Epithelial cell of prostate (primary cell): ENCODE measurements around the gene KRTAP4-7.
"Not testable (repeated sequence)": the region's sequence is repeated elsewhere in the genome, so short reads cannot be mapped to it uniquely, and the experiment has no call there.

Experiments used
- DNase-seq: peaks from one replicate; pipeline ENCODE4 v3.0.0-alpha.2; 2011; ENCODE audit warnings: low read depth, low spot score
- H3K27ac ChIP-seq: fragments of 450-650 bp; 2 replicates; pipeline ENCODE4 v1.5.1; 2017; ENCODE audit warnings: mild to moderate bottlenecking

The KRTAP4-7 gene

DNA sequence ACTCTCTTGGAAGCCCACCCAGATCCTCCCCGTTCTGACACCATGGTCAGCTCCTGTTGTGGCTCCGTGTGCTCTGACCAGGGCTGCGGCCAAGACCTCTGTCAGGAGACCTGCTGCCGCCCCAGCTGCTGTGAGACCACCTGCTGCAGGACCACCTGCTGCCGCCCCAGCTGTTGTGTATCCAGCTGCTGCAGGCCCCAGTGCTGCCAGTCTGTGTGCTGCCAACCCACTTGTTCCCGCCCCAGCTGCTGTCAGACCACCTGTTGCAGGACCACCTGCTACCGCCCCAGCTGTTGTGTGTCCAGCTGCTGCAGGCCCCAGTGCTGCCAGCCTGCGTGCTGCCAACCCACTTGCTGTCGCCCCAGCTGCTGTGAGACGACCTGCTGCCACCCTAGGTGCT lies 21.4 kb downstream of the KRTAP4-7 start, which contains the start of gene KRTAP4-9:
Gene KRTAP4-9, plus strand, starts transcription at position 43 of the 400 bp plus-strand sequence. Its CDS starts 0 bp downstream, at position 43.
- DNase-seq, H3K27ac ChIP-seq: not testable (repeated sequence)

DNA sequence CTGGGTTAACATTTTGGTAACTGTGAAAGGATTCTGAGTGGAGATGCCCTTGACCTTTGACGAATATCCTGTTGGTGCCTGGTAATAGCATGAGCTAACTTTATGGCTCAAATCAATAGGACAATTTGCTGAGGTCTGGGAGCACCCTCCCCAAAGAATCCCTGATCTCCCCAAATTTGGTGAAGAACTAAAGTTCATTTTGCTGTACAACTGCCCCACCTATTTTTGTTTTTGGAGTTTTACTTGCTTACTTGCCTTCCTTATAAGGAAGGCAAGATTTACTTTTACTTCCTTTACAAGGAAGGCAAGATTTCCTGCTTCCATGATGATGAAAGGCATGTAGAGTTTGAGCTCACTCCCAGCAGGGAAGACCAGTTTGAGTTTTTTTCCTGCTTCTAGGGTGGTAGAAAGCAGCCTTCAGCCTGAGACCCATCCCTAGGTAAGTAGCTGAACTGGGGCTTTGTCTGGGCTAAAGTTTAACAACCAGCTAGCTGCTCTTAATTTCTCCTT lies 24.0 kb downstream of the KRTAP4-7 start:
- H3K27ac ChIP-seq = no peak overlapping the region
- no peak for DNase-seq

DNA sequence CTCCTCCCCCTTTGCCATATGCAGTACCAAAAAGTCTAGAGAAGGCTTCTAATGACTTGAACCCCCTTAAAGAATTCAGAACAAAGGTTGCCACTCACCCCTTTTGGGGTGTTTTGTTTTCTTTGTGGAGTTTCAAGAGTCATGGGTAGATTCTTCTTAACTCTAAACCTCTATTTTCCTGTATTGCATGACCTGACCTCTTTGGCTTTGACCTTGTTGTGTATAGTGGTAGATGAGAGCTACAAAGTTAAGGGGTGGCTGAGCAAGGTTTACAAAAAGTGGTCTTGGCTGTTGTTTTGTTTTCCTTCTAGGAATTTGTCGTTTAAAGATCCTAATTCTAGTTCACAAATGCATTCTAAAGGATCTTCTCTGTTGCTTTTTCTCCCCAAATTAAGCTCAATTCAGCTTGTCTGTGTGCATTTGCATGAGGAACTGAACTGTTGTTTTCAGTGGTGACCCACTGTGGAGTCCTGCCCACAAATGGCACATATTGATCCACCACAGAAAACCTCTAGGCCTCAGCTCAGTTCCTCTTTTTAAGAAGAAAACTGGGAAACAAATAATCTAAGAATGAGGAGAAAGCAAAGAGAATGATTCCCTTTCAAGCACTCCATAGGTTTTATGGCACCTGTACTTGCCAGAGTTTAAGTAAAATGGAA lies 24.9 kb downstream of the KRTAP4-7 start:
- not testable (repeated sequence) for DNase-seq, H3K27ac ChIP-seq

DNA sequence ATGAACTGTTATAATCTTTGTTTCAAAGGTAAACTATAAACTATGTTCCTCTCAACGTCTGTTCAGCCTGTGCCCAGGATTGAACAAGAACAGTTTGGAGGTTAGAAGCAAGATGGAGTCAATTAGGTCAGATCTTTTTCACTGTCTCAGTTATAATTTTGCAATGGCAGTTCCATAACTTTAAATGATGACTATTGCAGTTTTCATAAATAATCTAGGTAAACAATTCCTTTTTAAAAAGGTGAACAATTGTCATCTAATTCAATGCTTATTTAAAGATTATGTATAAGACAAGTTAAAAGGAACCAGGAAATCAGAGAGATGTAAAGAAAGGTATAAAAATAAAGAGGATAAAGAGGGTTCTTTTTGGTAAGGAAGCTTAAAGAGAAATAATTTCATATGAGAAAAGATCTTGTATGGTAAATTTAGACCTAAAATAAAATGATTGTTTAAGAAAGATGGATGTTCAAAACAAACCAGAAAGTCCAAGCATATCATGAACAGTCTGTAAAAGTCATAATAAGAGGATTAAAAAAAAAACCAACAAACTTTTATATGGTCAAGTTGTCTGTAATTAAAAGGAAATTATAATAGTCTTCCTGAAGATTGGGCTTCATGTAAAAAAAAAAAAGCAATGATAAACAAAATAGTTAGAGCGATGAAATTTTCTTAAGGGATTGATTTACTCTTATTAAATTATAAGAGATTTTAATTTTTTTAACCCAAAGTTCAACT lies 27.4 kb downstream of the KRTAP4-7 start:
- H3K27ac ChIP-seq = no peak overlapping the region
- no peak for DNase-seq

DNA sequence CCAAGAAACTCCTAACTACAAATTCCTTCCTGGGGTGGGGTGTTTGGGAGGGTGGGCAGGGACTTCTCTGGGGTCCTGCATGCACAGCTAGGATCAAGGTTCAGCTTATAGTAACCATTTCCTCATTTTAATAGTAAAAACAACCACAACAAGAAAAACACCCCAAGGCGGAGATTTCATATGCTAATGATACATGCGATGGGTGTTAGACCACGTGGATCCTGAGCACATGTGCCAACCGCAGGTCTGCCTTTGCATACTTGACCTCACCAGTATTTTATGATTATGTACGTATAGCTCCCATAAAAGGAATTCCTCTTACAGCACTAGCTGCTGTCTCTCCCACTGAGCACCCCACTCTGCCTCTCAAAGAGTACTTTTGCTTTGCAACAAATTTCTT lies 32.3 kb downstream of the KRTAP4-7 start:
- no peak overlapping the region for H3K27ac ChIP-seq
- no peak for DNase-seq

DNA sequence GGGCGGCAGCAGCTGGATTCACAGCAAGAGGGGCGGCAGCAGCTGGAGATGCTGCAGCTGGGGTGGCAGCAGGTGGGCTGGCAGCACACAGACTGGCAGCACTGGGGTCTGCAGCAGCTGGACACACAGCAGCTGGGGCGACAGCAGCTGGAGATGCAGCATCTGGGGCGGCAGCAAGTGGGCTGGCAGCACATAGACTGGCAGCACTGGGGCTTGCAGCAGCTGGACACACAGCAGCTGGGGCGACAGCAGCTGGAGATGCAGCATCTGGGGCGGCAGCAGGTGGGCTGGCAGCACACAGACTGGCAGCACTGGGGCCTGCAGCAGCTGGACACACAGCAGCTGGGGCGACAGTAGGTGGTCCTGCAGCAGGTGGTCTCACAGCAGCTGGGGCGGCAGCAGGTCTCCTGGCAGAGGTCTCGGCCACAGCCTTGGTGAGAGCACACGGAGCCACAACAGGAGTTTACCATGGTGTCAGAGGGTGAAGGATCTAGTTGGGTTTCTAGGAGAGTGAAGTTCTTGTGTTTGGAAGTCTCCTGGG lies 34.0 kb downstream of the KRTAP4-7 start, which contains the start of gene KRTAP4-11:
Gene KRTAP4-11, minus strand, starts transcription at position 528 of the 541 bp plus-strand sequence. Its CDS starts 58 bp downstream, at position 470.
- H3K27ac ChIP-seq, DNase-seq: not testable (repeated sequence)

DNA sequence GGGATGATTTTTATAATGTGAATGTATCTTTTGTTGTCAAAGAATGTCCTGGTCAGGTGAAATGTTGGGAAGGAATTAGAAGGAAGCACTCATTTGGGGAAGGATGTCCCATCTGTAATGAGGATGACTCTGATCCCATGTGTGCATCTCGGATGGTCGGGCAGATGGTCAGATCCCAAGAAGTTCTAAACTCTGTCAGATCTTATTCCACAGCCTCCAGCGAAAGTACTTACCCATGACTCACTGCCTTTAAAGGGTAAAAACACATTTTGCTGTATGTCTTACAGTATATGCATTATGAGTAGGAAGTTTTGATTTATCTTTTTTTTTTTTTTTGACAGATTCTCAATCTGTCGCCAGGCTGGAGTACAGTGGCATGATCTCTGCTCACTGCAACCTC lies 34.8 kb downstream of the KRTAP4-7 start:
- DNase-seq = no peak
- no peak overlapping the region for H3K27ac ChIP-seq

DNA sequence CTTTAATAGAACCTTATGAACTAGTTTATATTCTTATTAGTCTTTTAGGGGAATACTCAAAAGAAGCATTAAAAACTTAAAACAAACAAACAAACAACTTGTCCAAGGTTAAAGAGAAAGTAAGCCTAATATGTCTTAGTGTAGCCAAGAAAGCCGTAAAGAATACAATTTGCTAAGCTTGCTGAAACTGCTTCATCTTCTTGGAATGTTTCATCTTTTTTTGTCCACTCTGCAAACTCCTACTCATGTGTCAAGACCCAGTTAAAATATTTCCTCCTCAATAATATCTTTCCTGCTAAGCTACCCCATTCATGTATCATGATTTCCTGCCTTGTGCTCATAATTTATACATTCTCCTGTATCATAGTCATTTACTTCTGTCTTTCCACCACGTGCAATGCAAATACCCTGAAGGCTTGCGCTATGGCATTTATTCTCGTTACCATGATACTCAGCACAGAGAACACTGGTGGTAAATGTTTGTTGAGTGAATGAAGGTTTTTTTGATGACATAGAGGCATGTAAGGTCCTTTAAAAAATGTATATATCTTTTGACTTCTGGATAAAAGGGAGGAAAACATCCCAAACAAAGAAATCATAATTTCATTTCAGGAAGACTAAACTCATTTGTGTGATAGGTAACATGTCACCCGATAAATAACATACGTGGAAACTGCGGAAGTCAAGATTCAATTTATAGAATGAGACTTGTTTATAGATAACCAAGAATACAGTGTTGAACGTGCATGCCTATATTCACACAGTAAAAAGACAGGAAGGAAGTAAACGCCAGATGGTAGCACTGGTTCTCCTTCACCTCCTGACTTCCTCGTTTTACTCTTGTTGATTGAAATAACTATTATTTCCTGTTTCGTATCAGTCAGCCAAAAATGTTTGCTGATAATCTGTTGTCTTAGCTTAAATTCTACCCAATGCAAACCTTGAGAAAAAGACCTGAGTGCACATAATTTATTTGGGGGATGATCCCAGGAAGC lies 36.0 kb downstream of the KRTAP4-7 start:
- not testable (repeated sequence) for DNase-seq, H3K27ac ChIP-seq

DNA sequence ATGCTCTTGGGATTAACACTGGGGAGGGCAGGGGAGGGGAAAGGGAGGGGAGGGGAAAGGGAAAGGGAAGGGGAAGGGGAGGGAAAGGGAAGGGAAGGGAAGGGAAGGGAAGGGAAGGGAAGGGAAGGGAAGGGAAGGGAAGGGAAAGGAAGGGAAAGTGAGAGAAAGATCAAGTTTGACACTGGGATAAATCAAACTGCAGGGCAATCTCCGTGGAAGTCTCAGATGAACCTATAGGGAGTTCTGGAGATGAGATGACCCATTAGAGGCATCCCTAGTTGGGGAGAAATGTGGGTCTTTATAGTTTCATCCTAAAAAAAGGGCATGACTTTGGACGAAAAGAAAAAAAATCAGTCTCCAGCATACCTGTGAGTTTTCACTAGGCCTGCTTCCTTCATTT lies 37.8 kb downstream of the KRTAP4-7 start:
- no peak overlapping the region for H3K27ac ChIP-seq
- no peak for DNase-seq

DNA sequence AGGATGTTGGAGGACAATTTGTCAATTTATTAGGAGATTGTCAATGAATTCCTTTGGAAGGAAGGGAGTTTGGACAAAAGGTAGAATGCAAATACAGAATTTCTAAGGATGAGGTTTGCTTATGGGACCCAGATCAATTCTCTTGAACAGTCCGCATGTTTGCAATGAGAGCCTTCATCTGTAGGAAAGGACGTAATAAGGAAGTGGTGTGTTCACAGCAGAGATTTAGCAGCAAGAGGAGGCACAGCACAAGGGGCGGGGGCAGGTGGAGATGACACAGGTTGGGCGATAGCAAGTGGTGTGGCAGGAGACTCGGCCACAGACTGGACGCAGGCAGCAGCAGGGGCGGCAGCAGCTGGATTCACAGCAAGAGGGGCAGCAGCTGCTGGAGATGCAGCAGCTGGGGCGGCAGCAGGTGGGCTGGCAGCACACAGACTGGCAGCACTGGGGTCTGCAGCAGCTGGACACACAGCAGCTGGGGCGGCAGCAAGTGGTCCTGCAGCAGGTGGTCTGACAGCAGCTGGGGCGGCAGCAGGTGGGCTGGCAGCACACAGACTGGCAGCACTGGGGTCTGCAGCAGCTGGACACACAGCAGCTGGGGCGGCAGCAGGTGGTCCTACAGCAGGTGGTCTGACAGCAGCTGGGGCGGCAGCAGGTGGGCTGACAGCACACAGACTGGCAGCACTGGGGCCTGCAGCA lies 39.5 kb downstream of the KRTAP4-7 start:
- DNase-seq, H3K27ac ChIP-seq: not testable (repeated sequence)

DNA sequence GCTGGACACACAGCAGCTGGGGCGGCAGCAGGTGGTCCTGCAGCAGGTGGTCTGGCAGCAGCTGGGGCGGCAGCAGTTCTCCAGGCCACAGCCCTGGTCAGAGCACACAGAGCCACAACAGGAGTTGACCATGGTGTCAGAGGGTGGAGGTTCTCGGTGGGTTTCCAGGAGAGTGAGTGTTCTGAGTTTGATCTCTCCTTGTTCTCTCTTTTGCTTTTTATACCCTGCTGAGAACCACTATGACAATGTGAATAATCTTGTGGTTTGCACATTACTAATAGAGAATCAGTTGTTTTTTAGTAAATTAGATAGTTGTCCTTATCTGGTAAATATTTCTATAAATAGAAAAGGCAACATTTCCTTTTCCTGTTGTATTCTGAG lies 40.0 kb downstream of the KRTAP4-7 start, which contains the start of gene KRTAP4-12:
Gene KRTAP4-12, minus strand, starts transcription at position 192 of the 381 bp plus-strand sequence. Its CDS starts 60 bp downstream, at position 132.
- not testable (repeated sequence) for DNase-seq, H3K27ac ChIP-seq

DNA sequence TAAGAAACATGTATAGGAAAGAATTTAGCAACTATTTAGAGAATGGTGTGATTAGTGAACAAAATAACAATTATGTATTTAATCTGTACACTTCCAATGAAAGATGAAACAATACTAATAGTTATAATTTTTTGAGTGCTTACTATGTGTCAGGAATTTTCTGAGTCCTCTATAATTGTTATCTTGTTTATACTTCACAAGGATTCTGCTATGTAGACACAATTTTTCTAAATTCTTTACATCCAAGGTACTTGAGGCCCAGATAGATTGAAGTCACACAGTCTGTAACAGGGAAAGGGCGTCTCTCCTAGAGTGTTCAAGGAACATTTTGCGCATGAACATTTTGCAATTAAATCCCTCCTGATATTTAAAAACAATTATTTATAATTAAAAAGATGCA lies 41.1 kb downstream of the KRTAP4-7 start:
- DNase-seq = no peak
- H3K27ac ChIP-seq = no peak overlapping the region

DNA sequence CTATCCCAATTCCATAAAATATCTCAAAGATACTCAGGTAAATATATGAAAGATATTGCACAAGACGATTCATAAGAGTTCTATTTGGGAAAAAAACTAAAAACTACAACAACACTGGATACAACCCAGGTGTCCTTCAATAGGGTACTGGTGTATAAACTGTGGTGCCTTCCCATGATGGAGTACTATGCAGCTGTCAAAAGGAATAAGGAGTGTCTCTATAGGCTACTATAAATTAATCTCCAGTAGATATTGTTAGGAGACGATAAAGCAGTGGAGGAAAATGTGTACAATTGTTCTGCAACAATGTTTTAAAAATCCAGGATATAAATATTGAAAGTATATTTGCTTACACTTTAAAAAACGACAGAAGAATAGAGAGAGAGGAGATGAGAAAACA lies 42.5 kb downstream of the KRTAP4-7 start:
- H3K27ac ChIP-seq = no peak overlapping the region
- DNase-seq = no peak

DNA sequence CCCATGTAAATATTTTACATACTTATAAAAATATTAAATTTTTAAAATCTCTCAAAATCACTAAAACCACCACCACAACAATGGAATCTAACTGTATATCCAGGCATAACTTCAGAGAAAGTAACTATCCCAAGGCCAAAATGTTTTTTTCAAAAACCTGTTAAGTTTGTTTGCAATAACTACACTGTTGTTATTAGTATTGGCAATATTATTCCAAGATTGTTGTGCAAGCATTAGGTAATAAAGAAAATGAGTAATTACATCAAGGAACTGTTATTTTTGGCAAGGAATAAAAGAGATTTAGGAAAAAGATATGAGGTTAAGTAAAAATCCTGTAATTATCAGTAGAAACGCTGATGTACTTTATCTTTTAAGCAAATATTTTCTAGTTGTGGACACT lies 43.4 kb downstream of the KRTAP4-7 start:
- no peak overlapping the region for H3K27ac ChIP-seq
- no peak for DNase-seq

DNA sequence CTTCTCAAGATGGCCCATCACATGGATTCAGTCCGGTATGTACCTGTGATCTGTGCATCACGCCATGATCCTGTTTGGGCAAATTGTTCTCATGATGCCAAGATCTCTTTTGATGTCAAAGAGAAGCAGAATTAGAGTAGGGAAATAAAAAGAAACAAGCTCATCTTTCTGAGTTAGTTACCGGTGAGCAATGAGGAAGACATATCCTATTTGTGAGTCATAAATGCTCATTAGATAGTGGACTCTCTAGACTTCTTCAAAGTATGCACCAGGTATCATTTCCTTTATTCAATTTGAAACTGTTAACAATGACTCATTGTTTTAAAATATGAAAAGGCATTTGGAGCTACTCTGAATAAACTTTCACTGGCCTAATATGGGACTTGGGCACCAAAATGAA lies 48.0 kb downstream of the KRTAP4-7 start:
- DNase-seq = peak; percentile 67
- H3K27ac ChIP-seq = peak overlapping the region; percentile 69

DNA sequence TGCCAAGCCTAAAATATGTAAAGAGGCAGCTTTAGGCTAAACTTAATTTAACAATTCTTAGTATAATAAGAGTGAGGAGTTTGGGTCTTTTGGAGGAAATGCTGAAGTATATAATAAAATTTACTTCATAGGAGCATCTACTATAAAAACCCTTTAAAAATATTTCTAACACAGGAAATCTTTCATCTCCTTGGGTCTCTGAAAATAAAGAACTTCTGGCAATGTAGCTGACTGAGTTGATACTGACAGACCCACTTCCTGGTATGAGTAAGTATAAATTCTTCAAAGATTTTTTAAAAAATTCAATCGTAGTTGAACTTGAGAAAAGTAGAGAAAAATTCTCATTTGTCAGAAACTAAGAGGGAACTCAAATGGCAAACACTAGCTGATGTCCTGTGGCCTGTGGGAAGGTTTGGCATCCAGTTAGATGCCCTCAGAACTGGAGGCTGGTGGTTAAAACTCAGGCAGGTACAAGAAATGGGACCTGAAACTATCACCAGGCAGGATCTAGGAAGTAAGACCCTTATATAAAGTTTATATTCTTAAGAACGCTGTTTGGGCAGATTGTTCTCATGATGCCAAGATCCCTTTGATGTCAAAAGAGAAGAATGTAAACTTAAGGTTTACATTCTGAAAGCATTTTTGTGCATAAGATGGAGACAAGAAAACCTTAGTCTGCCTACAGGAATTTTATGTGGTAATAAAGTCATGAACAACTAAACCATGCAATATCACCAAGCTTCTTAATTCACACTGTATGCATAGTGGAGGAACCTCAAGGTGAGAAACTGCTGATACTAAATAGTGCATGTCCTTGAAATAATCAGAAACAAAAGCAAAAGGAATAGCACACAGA lies 50.2 kb downstream of the KRTAP4-7 start:
- no peak overlapping the region for H3K27ac ChIP-seq
- no peak for DNase-seq
